SH-SY5Y (cell line): ENCODE measurements around the gene IP6K3.

Experiments used
- GATA2 ChIP-seq: IDR thresholded peaks from 2 replicates; pipeline ENCODE4 v1.6.1; 2011; ENCODE audit warnings: mild to moderate bottlenecking, low read depth, low read length
- GATA3 ChIP-seq: IDR thresholded peaks from 2 replicates; pipeline ENCODE4 v1.6.1; 2011; ENCODE audit warnings: low read depth, mild to moderate bottlenecking, low read length, moderate library complexity

GRCh38 chr6:33761581-33761921 lies 14.8 kb upstream of the IP6K3 start:
- TF ChIP-seq GATA2 (no peak), GATA3 (no peak)
